ENCODE measurements around the gene MRPL36. TPM values are rescaled to one million over a fixed set of nuclear protein-coding genes. Genes with fewer than 3 reads are reported as not detected.

MRPL36 gene
- polyA plus RNA-seq, 1 donor (not counting 4 experiments of a cell fraction or from before 2014, with no cell fraction given): 121 TPM

DNA sequence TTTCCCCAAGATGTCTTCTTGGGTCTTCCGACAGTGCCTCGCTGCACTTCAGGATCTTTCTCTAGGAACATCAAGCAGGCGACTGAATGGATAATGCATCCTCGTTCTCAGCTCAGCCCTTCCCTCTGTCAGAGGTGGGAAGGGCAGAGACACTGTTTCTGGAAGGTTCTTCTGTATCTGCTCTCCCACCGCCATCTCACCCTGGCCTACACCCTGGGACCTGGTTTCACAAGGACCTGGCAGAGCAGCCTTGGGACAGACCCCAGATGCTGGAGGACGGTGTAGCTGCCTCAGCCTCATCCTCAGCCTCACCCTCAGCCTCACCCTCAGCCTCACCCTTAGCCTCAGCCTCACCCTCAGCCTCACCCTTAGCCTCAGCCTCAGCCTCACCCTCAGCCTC, 18.5 kb downstream of the MRPL36 start:
- no peak for TF ChIP-seq EZH2 (IDR thresholded peaks at IDR 0.05; ENCODE audit: low read length)
- TF ChIP-seq, protein P1, sequence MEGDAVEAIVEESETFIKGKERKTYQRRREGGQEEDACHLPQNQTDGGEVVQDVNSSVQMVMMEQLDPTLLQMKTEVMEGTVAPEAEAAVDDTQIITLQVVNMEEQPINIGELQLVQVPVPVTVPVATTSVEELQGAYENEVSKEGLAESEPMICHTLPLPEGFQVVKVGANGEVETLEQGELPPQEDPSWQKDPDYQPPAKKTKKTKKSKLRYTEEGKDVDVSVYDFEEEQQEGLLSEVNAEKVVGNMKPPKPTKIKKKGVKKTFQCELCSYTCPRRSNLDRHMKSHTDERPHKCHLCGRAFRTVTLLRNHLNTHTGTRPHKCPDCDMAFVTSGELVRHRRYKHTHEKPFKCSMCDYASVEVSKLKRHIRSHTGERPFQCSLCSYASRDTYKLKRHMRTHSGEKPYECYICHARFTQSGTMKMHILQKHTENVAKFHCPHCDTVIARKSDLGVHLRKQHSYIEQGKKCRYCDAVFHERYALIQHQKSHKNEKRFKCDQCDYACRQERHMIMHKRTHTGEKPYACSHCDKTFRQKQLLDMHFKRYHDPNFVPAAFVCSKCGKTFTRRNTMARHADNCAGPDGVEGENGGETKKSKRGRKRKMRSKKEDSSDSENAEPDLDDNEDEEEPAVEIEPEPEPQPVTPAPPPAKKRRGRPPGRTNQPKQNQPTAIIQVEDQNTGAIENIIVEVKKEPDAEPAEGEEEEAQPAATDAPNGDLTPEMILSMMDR (optimal IDR thresholded peaks at IDR 0.05 in 1 of 3, IDR thresholded peaks at IDR 0.05 in 1 of 3, conservative IDR thresholded peaks at IDR 0.05 in 1 of 3; ENCODE audit: extremely low read depth in 1 of 3, insufficient read depth in 2 of 3, low read length in 3 of 3): no peak
- H3K36me3 ChIP-seq (ENCODE audit: control insufficient read depth in 2 of 2, extremely low read depth in 1 of 2, insufficient read depth in 2 of 2, low read length in 2 of 2): no peaks in the 10 kb centered on the region
- H2AFZ ChIP-seq (ENCODE audit: control insufficient read depth, low read length): no peak overlapping the region
- H4K20me1 ChIP-seq (ENCODE audit: control insufficient read depth, extremely low read depth, insufficient read depth, low read length): no peaks in the 10 kb centered on the region
- H3K27ac ChIP-seq (ENCODE audit: control insufficient read depth, insufficient read depth, low read length): no peak overlapping the region
- H3K9me1 ChIP-seq (ENCODE audit: control insufficient read depth, extremely low read depth, insufficient read depth, low read length): no peaks in the 10 kb centered on the region
- H3K27me3 ChIP-seq (ENCODE audit: control insufficient read depth, extremely low read depth, insufficient read depth, low read length): no peaks in the 10 kb centered on the region
- no peak overlapping the region for H3K4me3 ChIP-seq (ENCODE audit: control insufficient read depth in 2 of 3, extremely low read depth in 1 of 3, insufficient read depth in 2 of 3, low read depth in 1 of 3, low read length in 3 of 3)
- FAIRE-seq (no peak), DNase-seq (ENCODE audit: low read depth, low spot score) (no peak)
- no peaks in the 10 kb centered on the region for H3K79me2 ChIP-seq (ENCODE audit: control insufficient read depth, insufficient read depth, low read length)
- H3K4me2 ChIP-seq (ENCODE audit: control insufficient read depth, extremely low read depth, insufficient read depth, low read depth, low read length): no peak overlapping the region
- no peak overlapping the region for H3K9ac ChIP-seq (ENCODE audit: control insufficient read depth, extremely low read depth, insufficient read depth, low read length)
- no peaks in the 10 kb centered on the region for H3K4me1 ChIP-seq (ENCODE audit: control insufficient read depth, extremely low read depth, insufficient read depth, low read length)
- no peaks in the 10 kb centered on the region for H3K9me3 ChIP-seq (ENCODE audit: control insufficient read depth, low read depth, low read length)
- dilution Hi-C loops (cut with MboI; ENCODE audit: extremely low pct_ligation_motif_present, low sequenced_read_pairs): no loop called here

GRCh38 chr5:1780614-1780930, 19.1 kb downstream of the MRPL36 start:
- dilution Hi-C loops (cut with MboI; ENCODE audit: extremely low pct_ligation_motif_present, low sequenced_read_pairs): no loop called here
- Histone ChIP-seq H3K9ac (ENCODE audit: control insufficient read depth, extremely low read depth, insufficient read depth, low read length) (no peak overlapping the region), H2AFZ (ENCODE audit: control insufficient read depth, low read length) (no peak overlapping the region), H3K4me3 (ENCODE audit: control insufficient read depth in 2 of 3, extremely low read depth in 1 of 3, insufficient read depth in 2 of 3, low read depth in 1 of 3, low read length in 3 of 3) (no peak overlapping the region), H3K4me2 (ENCODE audit: control insufficient read depth, extremely low read depth, insufficient read depth, low read depth, low read length) (no peak overlapping the region), H3K27me3 (ENCODE audit: control insufficient read depth, extremely low read depth, insufficient read depth, low read length) (no peaks in the 10 kb centered on the region), H3K9me3 (ENCODE audit: control insufficient read depth, low read depth, low read length) (no peaks in the 10 kb centered on the region), H3K4me1 (ENCODE audit: control insufficient read depth, extremely low read depth, insufficient read depth, low read length) (no peaks in the 10 kb centered on the region), H3K27ac (ENCODE audit: control insufficient read depth, insufficient read depth, low read length) (no peak overlapping the region), H3K9me1 (ENCODE audit: control insufficient read depth, extremely low read depth, insufficient read depth, low read length) (no peaks in the 10 kb centered on the region), H3K36me3 (ENCODE audit: control insufficient read depth in 2 of 2, extremely low read depth in 1 of 2, insufficient read depth in 2 of 2, low read length in 2 of 2) (no peaks in the 10 kb centered on the region), H3K79me2 (ENCODE audit: control insufficient read depth, insufficient read depth, low read length) (no peaks in the 10 kb centered on the region), H4K20me1 (ENCODE audit: control insufficient read depth, extremely low read depth, insufficient read depth, low read length) (no peaks in the 10 kb centered on the region)
- TF ChIP-seq, protein P1 (optimal IDR thresholded peaks at IDR 0.05 in 1 of 3, IDR thresholded peaks at IDR 0.05 in 1 of 3, conservative IDR thresholded peaks at IDR 0.05 in 1 of 3; ENCODE audit: extremely low read depth in 1 of 3, insufficient read depth in 2 of 3, low read length in 3 of 3): no peak
- no peak for TF ChIP-seq EZH2 (IDR thresholded peaks at IDR 0.05; ENCODE audit: low read length)
- DNase-seq (ENCODE audit: low read depth, low spot score) (no peak), FAIRE-seq (no peak)

All from keratinocyte (primary cell).